ENCODE data around the gene LCN6. TPM values are rescaled to one million over a fixed set of nuclear protein-coding genes. Genes with fewer than 3 reads are reported as not detected.

The LCN6 gene
- total RNA-seq, 4 donors from 2014 or later: 1.1 to 2.9 TPM; not detected in 2

GRCh38 chr9:136742591-136743391 lies 5.5 kb downstream of the LCN6 start, which contains the start of gene LCN10:
LCN10 (minus strand) TSS chr9:136742940; CDS start chr9:136742903, 37 bp downstream.
- Histone ChIP-seq H3K27ac (no peak within 1 kb of the TSS), H3K4me1 (peaks cover 6 to 21% (median 13%) of the 10 kb centered on the region in 4 donors), H3K36me3 (no peaks in the 10 kb centered on the region), H3K9me3 (no peaks in the 10 kb centered on the region), H3K4me3 (peak within 1 kb of the TSS in 1 of 4 donors; percentile 13), H3K27me3 (peaks cover 53% of the 10 kb centered on the region)
- intact Hi-C loops (cut with DNase I; ENCODE audit: low total_unique reads): no loop called here
- DNase-seq: no peak
- in situ Hi-C loops (cut with MboI; ENCODE audit: low pct_ligation_motif_present in 1 of 4, low pct_unique_long_range_greater_than_20kb in 1 of 4, low sequenced_read_pairs in 3 of 4): no loop called here
- WGBS, 2 donors (ENCODE audit: low coverage in 1 of 2): 18% methylated on average over 12 of the region's 25 CpGs; no CpG with 5 or more reads in 1 of the 2 donors
- TF ChIP-seq EP300 (IDR thresholded peaks at IDR 0.05; ENCODE audit: low read depth): no peak
- no peak for TF ChIP-seq POLR2A (IDR thresholded peaks at IDR 0.05)
- TF ChIP-seq CTCF (IDR thresholded peaks at IDR 0.05): peak in 3 of 5 experiments; percentile 18 to 23 (median 18)
- TF ChIP-seq POLR2AphosphoS5 (IDR thresholded peaks at IDR 0.05): no peak

GRCh38 chr9:136741883-136742571 lies 6.3 kb downstream of the LCN6 start:
- TF ChIP-seq POLR2AphosphoS5 (IDR thresholded peaks at IDR 0.05): no peak
- no peak for TF ChIP-seq POLR2A (IDR thresholded peaks at IDR 0.05)
- TF ChIP-seq CTCF (IDR thresholded peaks at IDR 0.05): no peak
- TF ChIP-seq EP300 (IDR thresholded peaks at IDR 0.05; ENCODE audit: low read depth): no peak
- Histone ChIP-seq H3K9me3 (no peaks in the 10 kb centered on the region), H3K27me3 (peaks cover 53% of the 10 kb centered on the region), H3K36me3 (no peaks in the 10 kb centered on the region), H3K27ac (no peak overlapping the region), H3K4me3 (peak overlapping the region in 1 of 4 donors; percentile 13), H3K4me1 (peaks cover 6 to 21% (median 13%) of the 10 kb centered on the region in 4 donors)
- intact Hi-C loops (cut with DNase I; ENCODE audit: low total_unique reads) (no loop called here), in situ Hi-C loops (cut with MboI; ENCODE audit: low pct_ligation_motif_present in 1 of 4, low pct_unique_long_range_greater_than_20kb in 1 of 4, low sequenced_read_pairs in 3 of 4) (no loop called here)
- WGBS, 2 donors (ENCODE audit: low coverage in 1 of 2): 15% methylated on average over 32 of the region's 32 CpGs; no CpG with 5 or more reads in 1 of the 2 donors
- DNase-seq: peak; percentile 43

- H3K27me3 ChIP-seq: peaks cover 53% of the 10 kb centered on the region
- H3K36me3 ChIP-seq: no peaks in the 10 kb centered on the region
- H3K9me3 ChIP-seq: no peaks in the 10 kb centered on the region
- H3K4me1 ChIP-seq: peaks cover 6 to 21% (median 13%) of the 10 kb centered on the region in 4 donors
- peak overlapping the region in 1 of 4 donors; percentile 13 for H3K4me3 ChIP-seq
- in situ Hi-C loops (cut with MboI; ENCODE audit: low pct_ligation_motif_present in 1 of 4, low pct_unique_long_range_greater_than_20kb in 1 of 4, low sequenced_read_pairs in 3 of 4): no loop called here
- TF ChIP-seq POLR2AphosphoS5 (IDR thresholded peaks at IDR 0.05) (no peak), EP300 (IDR thresholded peaks at IDR 0.05; ENCODE audit: low read depth) (no peak), CTCF (IDR thresholded peaks at IDR 0.05) (no peak), POLR2A (IDR thresholded peaks at IDR 0.05) (no peak)
- H3K27ac ChIP-seq: peak overlapping the region in 1 of 4 donors; percentile 8
- 15% methylated on average over 36 of the region's 37 CpGs; no CpG with 5 or more reads in 1 of the 2 donors for WGBS, 2 donors (ENCODE audit: low coverage in 1 of 2)
- intact Hi-C loops (cut with DNase I; ENCODE audit: low total_unique reads): no loop called here
- no peak for DNase-seq
Observed at GRCh38 chr9:136740971-136741882, 7.1 kb downstream of the LCN6 start.

All from transverse colon (tissue), 4 donors.